Measurements from ENCODE around the gene ZNF507. TPM values are rescaled to one million over a fixed set of nuclear protein-coding genes. Genes with fewer than 3 reads are reported as not detected.
"Not testable (repeated sequence)": the region's sequence is repeated elsewhere in the genome, so short reads cannot be mapped to it uniquely, and the experiment has no call there.

The ZNF507 gene
- total RNA-seq, 1 donor from 2014 or later = 22.2 TPM

DNA sequence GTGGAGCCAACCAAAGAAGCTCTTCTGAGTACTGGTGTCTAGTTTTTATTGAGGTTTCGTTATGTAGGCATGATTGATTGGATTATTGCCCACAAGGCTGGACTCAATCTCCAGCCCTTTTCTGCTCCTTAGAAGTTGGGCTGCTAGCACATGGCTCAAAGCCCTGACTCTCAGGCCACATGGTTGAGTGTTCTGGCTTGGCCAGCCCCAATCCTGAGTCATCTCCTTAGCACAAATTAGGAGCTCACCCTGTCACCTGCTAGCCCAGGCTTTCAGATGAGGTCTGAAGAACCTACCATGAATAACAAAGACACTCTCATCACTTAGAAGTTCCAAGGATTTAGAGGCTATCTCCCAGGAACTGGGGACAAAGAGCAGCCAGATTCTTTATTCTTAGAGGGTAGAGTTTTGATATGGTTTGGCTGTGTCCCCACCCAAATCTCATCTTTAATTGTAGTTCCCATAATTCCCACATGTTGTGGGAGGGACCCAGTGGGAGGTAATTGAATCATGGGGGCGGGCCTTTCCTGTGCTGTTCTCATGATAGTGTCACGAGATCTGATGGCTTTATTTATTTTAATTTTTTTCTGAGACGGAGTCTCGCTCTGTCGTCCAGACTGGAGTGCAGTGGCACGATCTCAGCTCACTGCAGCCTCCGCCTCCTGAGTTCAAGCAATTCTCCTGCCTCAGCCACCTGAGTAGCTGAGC, 71.5 kb downstream of the ZNF507 start:
- no peaks in the 10 kb centered on the region for H3K9me3 Mint-ChIP-seq (ENCODE audit: unreplicated experiment)
- H3K4me3 Mint-ChIP-seq (ENCODE audit: unreplicated experiment) = no peak overlapping the region
- H3K27me3 Mint-ChIP-seq (ENCODE audit: unreplicated experiment) = no peaks in the 10 kb centered on the region
- peaks cover 11% of the 10 kb centered on the region for H3K4me1 Mint-ChIP-seq (ENCODE audit: unreplicated experiment)
- TF ChIP-seq, protein P1, sequence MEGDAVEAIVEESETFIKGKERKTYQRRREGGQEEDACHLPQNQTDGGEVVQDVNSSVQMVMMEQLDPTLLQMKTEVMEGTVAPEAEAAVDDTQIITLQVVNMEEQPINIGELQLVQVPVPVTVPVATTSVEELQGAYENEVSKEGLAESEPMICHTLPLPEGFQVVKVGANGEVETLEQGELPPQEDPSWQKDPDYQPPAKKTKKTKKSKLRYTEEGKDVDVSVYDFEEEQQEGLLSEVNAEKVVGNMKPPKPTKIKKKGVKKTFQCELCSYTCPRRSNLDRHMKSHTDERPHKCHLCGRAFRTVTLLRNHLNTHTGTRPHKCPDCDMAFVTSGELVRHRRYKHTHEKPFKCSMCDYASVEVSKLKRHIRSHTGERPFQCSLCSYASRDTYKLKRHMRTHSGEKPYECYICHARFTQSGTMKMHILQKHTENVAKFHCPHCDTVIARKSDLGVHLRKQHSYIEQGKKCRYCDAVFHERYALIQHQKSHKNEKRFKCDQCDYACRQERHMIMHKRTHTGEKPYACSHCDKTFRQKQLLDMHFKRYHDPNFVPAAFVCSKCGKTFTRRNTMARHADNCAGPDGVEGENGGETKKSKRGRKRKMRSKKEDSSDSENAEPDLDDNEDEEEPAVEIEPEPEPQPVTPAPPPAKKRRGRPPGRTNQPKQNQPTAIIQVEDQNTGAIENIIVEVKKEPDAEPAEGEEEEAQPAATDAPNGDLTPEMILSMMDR (IDR thresholded peaks at IDR 0.05; ENCODE audit: unreplicated experiment) = no peak
- no peak for DNase-seq (ENCODE audit: low spot score)
- H3K36me3 Mint-ChIP-seq (ENCODE audit: low read depth, unreplicated experiment) = peaks cover 32% of the 10 kb centered on the region
- no peak overlapping the region for H3K27ac Mint-ChIP-seq (ENCODE audit: unreplicated experiment)

GRCh38 chr19:32418155-32418554, 72.7 kb downstream of the ZNF507 start:
- Mint-ChIP-seq H3K27ac (ENCODE audit: unreplicated experiment) (no peak overlapping the region), H3K4me1 (ENCODE audit: unreplicated experiment) (peaks cover 18% of the 10 kb centered on the region), H3K9me3 (ENCODE audit: unreplicated experiment) (no peaks in the 10 kb centered on the region), H3K36me3 (ENCODE audit: low read depth, unreplicated experiment) (peaks cover 24% of the 10 kb centered on the region), H3K4me3 (ENCODE audit: unreplicated experiment) (no peak overlapping the region), H3K27me3 (ENCODE audit: unreplicated experiment) (peaks cover 2% of the 10 kb centered on the region)
- TF ChIP-seq, protein P1 (IDR thresholded peaks at IDR 0.05; ENCODE audit: unreplicated experiment) = no peak
- no peak for DNase-seq (ENCODE audit: low spot score)

DNA sequence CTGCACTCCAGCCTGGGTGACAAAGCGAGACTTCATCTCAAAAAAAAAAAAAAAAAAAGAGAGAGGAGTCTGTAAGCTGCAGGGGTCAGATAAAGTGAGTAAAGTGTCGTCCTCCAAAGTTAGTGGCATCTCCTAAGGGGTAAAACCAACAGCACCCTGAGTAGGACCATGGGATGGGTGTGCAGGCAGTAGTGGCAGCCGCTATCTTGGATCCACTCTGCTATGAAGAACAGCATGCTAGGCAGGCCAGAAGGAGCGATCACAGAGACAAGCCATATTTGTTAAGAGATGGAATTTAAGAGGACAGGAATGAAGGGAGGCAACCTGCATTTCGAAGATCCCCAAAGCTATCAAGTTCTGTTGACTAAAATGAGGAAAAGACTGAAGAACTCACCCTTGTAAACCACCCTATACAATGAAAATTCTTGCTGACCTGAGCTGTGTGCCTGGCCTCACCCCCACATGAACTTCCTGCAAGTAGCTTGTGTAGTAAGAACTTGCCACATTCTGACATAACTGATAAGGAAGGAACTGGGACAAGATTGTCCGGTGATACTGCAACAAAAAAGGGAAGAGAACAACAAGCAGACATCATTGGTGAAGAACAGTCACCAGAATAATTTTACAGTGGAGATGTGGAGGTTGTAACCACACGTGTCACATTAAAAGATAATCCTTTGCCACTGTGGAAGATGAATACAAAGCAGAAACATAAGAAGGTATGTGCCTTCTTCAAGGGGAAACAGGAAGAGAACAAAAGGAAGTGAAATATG, 76.4 kb downstream of the ZNF507 start:
- Mint-ChIP-seq H3K27ac (ENCODE audit: unreplicated experiment) (peak overlapping the region; percentile 72), H3K27me3 (ENCODE audit: unreplicated experiment) (peaks cover 2% of the 10 kb centered on the region), H3K4me3 (ENCODE audit: unreplicated experiment) (peak overlapping the region; percentile 8), H3K9me3 (ENCODE audit: unreplicated experiment) (no peaks in the 10 kb centered on the region), H3K4me1 (ENCODE audit: unreplicated experiment) (peaks cover 23% of the 10 kb centered on the region), H3K36me3 (ENCODE audit: low read depth, unreplicated experiment) (peaks cover 3% of the 10 kb centered on the region)
- TF ChIP-seq, protein P1 (IDR thresholded peaks at IDR 0.05; ENCODE audit: unreplicated experiment) = no peak
- DNase-seq (ENCODE audit: low spot score) = no peak

GRCh38 chr19:32422435-32422834, 77.0 kb downstream of the ZNF507 start:
- Mint-ChIP-seq H3K4me3 (ENCODE audit: unreplicated experiment) (no peak overlapping the region), H3K9me3 (ENCODE audit: unreplicated experiment) (no peaks in the 10 kb centered on the region), H3K27me3 (ENCODE audit: unreplicated experiment) (peaks cover 2% of the 10 kb centered on the region), H3K36me3 (ENCODE audit: low read depth, unreplicated experiment) (no peaks in the 10 kb centered on the region), H3K4me1 (ENCODE audit: unreplicated experiment) (peaks cover 27% of the 10 kb centered on the region), H3K27ac (ENCODE audit: unreplicated experiment) (peak overlapping the region; percentile 0)
- TF ChIP-seq, protein P1 (IDR thresholded peaks at IDR 0.05; ENCODE audit: unreplicated experiment) = no peak
- no peak for DNase-seq (ENCODE audit: low spot score)

DNA sequence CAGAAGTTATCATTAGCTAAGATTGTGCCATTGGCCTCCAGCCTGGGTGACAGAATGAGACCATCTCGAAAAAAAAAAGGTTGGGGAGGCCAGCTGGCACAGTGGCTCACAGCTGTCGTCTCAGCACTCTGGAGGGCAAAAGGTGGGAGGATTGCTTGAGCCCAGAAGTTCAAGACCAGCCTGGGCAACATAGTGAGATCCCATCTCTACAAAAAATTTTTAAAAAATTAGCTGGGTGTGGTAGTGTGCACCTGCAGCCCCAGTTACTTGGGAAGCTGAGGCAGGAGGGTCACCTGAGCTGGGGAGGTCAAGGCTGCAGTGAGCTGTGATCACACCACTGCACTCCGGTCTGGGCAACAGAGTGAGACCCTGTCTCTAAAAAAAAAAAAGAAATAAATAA, 78.5 kb downstream of the ZNF507 start:
- H3K27me3 Mint-ChIP-seq (ENCODE audit: unreplicated experiment); DNase-seq (ENCODE audit: low spot score); H3K27ac Mint-ChIP-seq (ENCODE audit: unreplicated experiment); H3K9me3 Mint-ChIP-seq (ENCODE audit: unreplicated experiment); H3K4me3 Mint-ChIP-seq (ENCODE audit: unreplicated experiment); H3K36me3 Mint-ChIP-seq (ENCODE audit: low read depth, unreplicated experiment): not testable (repeated sequence)
- H3K4me1 Mint-ChIP-seq (ENCODE audit: unreplicated experiment) = peaks cover 27% of the 10 kb centered on the region

All from endothelial cell (in vitro differentiated cells).